B cell (primary cell): ENCODE results near the gene OOSP1. TPM values are rescaled to one million over a fixed set of nuclear protein-coding genes. Genes with fewer than 3 reads are reported as not detected.

ENCODE experiments used
- ATAC-seq: fragments of 200-7000 bp; cut with Tn5 transposase; one replicate; pipeline ENCODE4 v1.10.0; 2021; ENCODE audit warnings: low read depth, mild to moderate bottlenecking, moderate number of reproducible peaks, moderate library complexity
- CTCF ChIA-PET: fragments of 350-600 bp; sonication (Branson Sonifier 250); formaldehyde crosslinking; loops from one replicate; lab custom pipeline; 2021; ENCODE audit warnings: antibody characterized with exemption, inconsistent platforms; lab: Charles Lee
- POLR2A ChIA-PET: fragments of 350-600 bp; sonication (Branson Sonifier 250); formaldehyde crosslinking; loops from one replicate; lab custom pipeline; 2021; ENCODE audit warnings: antibody characterized with exemption; lab: Charles Lee
- DNase-seq: peaks from one replicate; pipeline ENCODE4 v3.0.0; 2013
- H2AFZ ChIP-seq: 2 replicates; pipeline ENCODE4 v1.6.1; 2012; ENCODE audit warnings: mild to moderate bottlenecking, low read depth, low read length; ENCODE audit not compliant: insufficient read depth, poor library complexity, severe bottlenecking
- H3K27ac ChIP-seq, 2 donors: 1 replicate in 1 of 2; 2 replicates in 1 of 2; pipeline ENCODE4 v1.5.1; 2012 to 2013; ENCODE audit warnings: low read length in 2 of 2, mild to moderate bottlenecking in 2 of 2, moderate library complexity in 1 of 2
- H3K27me3 ChIP-seq, 4 experiments: fragments of 200-600 bp in 1 of 4; sonication (generic) in 1 of 4; replicated peaks in 1 of 4; 1 replicate in 2 of 4; 2 replicates in 2 of 4; pipeline versions ENCODE4 v1.6.1 to v1.7.0; 2013 to 2016; ENCODE audit warnings: low read length in 3 of 4, mild to moderate bottlenecking in 2 of 4, mixed read lengths in 1 of 4, moderate library complexity in 1 of 4; ENCODE audit not compliant: insufficient read depth in 4 of 4, control insufficient read depth in 3 of 4; ENCODE audit errors: control extremely low read depth in 1 of 4
- H3K36me3 ChIP-seq, 2 experiments: replicated peaks in 1 of 2; 1 replicate in 1 of 2; 2 replicates in 1 of 2; pipeline versions ENCODE4 v1.6.1 to v1.7.1; 2013; ENCODE audit warnings: low read length in 1 of 2; ENCODE audit not compliant: insufficient read depth in 2 of 2, control insufficient read depth in 1 of 2; ENCODE audit errors: control extremely low read depth in 1 of 2, extremely low read depth in 1 of 2
- H3K4me1 ChIP-seq, 2 donors: fragments of 200-600 bp in 1 of 2; sonication (generic) in 1 of 2; 1 replicate in 1 of 2; 2 replicates in 1 of 2; pipeline versions ENCODE4 v1.5.1 to v1.6.1; 2013 to 2017; ENCODE audit warnings: low read length in 2 of 2; ENCODE audit not compliant: control insufficient read depth in 2 of 2, insufficient read depth in 2 of 2
- H3K4me2 ChIP-seq: replicated peaks from 2 replicates; pipeline ENCODE3; 2012; ENCODE audit warnings: mild to moderate bottlenecking, low read depth, low read length; ENCODE audit not compliant: poor library complexity, severe bottlenecking
- H3K4me3 ChIP-seq, 5 experiments: fragments of 200-600 bp in 1 of 5; sonication (generic) in 1 of 5; 1 replicate in 3 of 5; 2 replicates in 2 of 5; pipeline versions ENCODE4 v1.5.1 to v1.7.0; 2011 to 2016; ENCODE audit warnings: low read length in 4 of 5, mild to moderate bottlenecking in 4 of 5, low read depth in 2 of 5, control low read depth in 1 of 5, moderate library complexity in 1 of 5; ENCODE audit not compliant: insufficient read depth in 1 of 5; ENCODE audit errors: control extremely low read depth in 1 of 5, extremely low read depth in 1 of 5
- H3K79me2 ChIP-seq: fragments of 200-600 bp; sonication (generic); one replicate; pipeline ENCODE4 v1.6.0; 2016; ENCODE audit warnings: low read length; ENCODE audit not compliant: control insufficient read depth, insufficient read depth
- H3K9ac ChIP-seq: fragments of 200-600 bp; sonication (generic); 2 replicates; pipeline ENCODE4 v1.6.1; 2017; ENCODE audit warnings: mild to moderate bottlenecking, low read length, moderate library complexity
- H3K9me3 ChIP-seq, 3 donors: one replicate each; pipeline versions ENCODE4 v1.6.1 to v1.7.1; 2013; ENCODE audit warnings: low read length in 2 of 3; ENCODE audit not compliant: control insufficient read depth in 2 of 3, insufficient read depth in 1 of 3; ENCODE audit errors: control extremely low read depth in 1 of 3
- H4K20me1 ChIP-seq: 2 replicates; pipeline ENCODE4 v1.6.0; 2012; ENCODE audit warnings: mild to moderate bottlenecking, low read length; ENCODE audit not compliant: insufficient read depth, control insufficient read depth, poor library complexity, severe bottlenecking
- H3K27ac Mint-ChIP-seq: one replicate; pipeline ENCODE4 v1.8.0; 2021; ENCODE audit warnings: mixed read lengths
- H3K27me3 Mint-ChIP-seq: one replicate; pipeline ENCODE4 v1.8.0; 2021; ENCODE audit warnings: mixed read lengths
- H3K4me1 Mint-ChIP-seq: one replicate; pipeline ENCODE4 v1.8.0; 2021; ENCODE audit warnings: mixed read lengths
- H3K4me3 Mint-ChIP-seq: one replicate; pipeline ENCODE4 v1.8.0; 2021; ENCODE audit warnings: mixed read lengths
- H3K9me3 Mint-ChIP-seq: one replicate; pipeline ENCODE4 v1.8.0; 2022; ENCODE audit warnings: mixed read lengths; ENCODE audit not compliant: insufficient read depth
- CTCF ChIP-seq: fragments of 200-600 bp; IDR thresholded peaks from one replicate; pipeline ENCODE4 v1.8.0; 2022; ENCODE audit warnings: antibody characterized with exemption, mild to moderate bottlenecking
- EZH2 ChIP-seq: IDR thresholded peaks from 2 replicates; pipeline ENCODE4 v1.6.1; 2012; ENCODE audit warnings: borderline replicate concordance, low read depth, mild to moderate bottlenecking, moderate library complexity, low read length; ENCODE audit not compliant: insufficient read depth, poor library complexity, severe bottlenecking
- WGBS: methylation state at CpG from one replicate; pipeline ENCODE4 v1.1.5; 2013; ENCODE audit warnings: missing lambda C conversion rate; ENCODE audit not compliant: insufficient coverage; 5-methylcytosine and 5-hydroxymethylcytosine counted together
- intact Hi-C: fragments of 100-400 bp; cut with micrococcal nuclease; formaldehyde crosslinking; loops from one replicate; pipeline ENCODE4 v1.10.0; 2022
- polyA plus RNA-seq: library from polyadenylated mRNA; depleted of rRNA; stranded (reverse); fragments of >200 nt; gene quantifications from 2 replicates; pipeline ENCODE4 v1.2.3, GENCODE V29; 2012
- total RNA-seq, 2 donors: library from RNA; stranded (reverse); fragments of 120-200 nt in 1 of 2; gene quantifications; 1 replicate in 1 of 2; 2 replicates in 1 of 2; pipeline versions ENCODE4 v1.2.3 to v1.2.4, GENCODE V29; 2013 to 2022

OOSP1 gene
- total and polyA plus RNA-seq, 2 donors (not counting 1 experiment from before 2014, with no cell fraction given), result not detected

DNA sequence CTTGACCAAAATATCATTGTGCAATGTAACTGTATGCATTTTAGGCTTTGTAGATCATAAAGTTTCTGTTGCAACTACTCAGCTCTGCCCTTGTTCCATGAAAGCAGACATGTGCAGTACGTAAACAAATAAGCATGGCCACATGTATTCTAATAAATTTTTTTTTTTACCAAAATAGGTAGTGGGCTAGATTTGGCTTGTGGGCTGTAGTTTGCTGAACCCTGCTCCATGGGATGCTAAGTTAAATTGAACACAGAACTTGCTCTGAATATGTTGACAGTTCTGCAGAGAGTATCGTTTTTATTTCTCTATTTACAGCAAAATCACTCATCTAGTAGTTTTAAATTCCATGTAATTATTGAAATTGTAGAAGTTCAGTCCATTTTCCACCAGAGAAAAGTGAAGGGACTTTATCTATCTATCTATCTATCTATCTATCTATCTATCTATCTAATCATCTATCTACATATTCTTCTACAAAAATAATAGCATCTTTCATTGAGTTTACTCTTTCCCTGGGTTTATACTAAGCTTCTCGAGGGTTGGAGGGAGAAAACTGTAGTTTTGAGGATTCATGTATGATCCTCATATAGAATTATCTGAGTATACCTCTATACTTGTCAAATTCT, 16.1 kb downstream of the OOSP1 start:
- DNase-seq (no peak), ATAC-seq (no peak)
- Histone ChIP-seq H3K27me3 (no peaks in the 10 kb centered on the region), H3K79me2 (no peaks in the 10 kb centered on the region), H3K4me2 (no peak overlapping the region), H3K4me1 (no peaks in the 10 kb centered on the region), H2AFZ (no peak overlapping the region), H3K9me3 (no peaks in the 10 kb centered on the region), H3K9ac (no peak overlapping the region), H3K27ac (no peak overlapping the region), H3K4me3 (no peak overlapping the region), H4K20me1 (no peaks in the 10 kb centered on the region), H3K36me3 (no peaks in the 10 kb centered on the region)
- POLR2A ChIA-PET, result no interaction called here
- Mint-ChIP-seq H3K4me1 (no peaks in the 10 kb centered on the region), H3K9me3 (no peaks in the 10 kb centered on the region), H3K27me3 (peaks cover 17% of the 10 kb centered on the region), H3K27ac (no peak overlapping the region), H3K4me3 (no peak overlapping the region)
- TF ChIP-seq CTCF (no peak), EZH2 (no peak)
- no CpG with 5 or more reads among the region's 3 CpGs for WGBS
- CTCF ChIA-PET, result no interaction called here
- intact Hi-C loops, result no loop called here

DNA sequence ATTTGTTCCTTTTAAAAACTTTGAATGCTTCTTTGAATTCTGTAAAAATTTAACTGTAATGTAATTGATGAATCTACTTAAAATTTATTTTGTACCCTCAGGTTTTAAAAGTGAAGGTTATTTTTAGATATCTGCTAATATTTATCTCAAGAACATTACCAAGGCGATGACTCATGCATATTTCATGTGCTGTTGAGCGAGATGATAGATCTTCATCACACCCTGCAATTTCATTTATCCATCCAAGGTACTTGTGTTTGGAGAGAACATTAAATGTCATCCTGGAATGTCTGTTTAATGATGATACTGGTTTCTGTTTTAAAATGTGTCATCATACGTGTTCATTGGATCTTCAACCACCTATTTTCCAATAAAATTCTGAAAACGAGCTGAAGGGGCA, 18.9 kb downstream of the OOSP1 start:
- Mint-ChIP-seq H3K27ac (no peak overlapping the region), H3K4me1 (no peaks in the 10 kb centered on the region), H3K4me3 (no peak overlapping the region), H3K9me3 (no peaks in the 10 kb centered on the region), H3K27me3 (peaks cover 6% of the 10 kb centered on the region)
- no peak overlapping the region for H3K4me3 ChIP-seq
- no peak overlapping the region for H2AFZ ChIP-seq
- intact Hi-C loops, result no loop called here
- H3K9me3 ChIP-seq, result no peaks in the 10 kb centered on the region
- TF ChIP-seq EZH2 (no peak), CTCF (no peak)
- H3K27ac ChIP-seq, result no peak overlapping the region
- H3K36me3 ChIP-seq, result no peaks in the 10 kb centered on the region
- ATAC-seq, result no peak
- DNase-seq, result no peak
- H3K27me3 ChIP-seq, result no peaks in the 10 kb centered on the region
- H3K79me2 ChIP-seq, result no peaks in the 10 kb centered on the region
- ChIA-PET POLR2A (no interaction called here), CTCF (no interaction called here)
- no peaks in the 10 kb centered on the region for H4K20me1 ChIP-seq
- no CpG with 5 or more reads among the region's 4 CpGs for WGBS
- no peak overlapping the region for H3K4me2 ChIP-seq
- no peak overlapping the region for H3K9ac ChIP-seq
- H3K4me1 ChIP-seq, result no peaks in the 10 kb centered on the region
